Measurements from ENCODE around the gene CCL4.
"Not testable (repeated sequence)": the region's sequence is repeated elsewhere in the genome, so short reads cannot be mapped to it uniquely, and the experiment has no call there.

- TF ChIP-seq POLR2A, CTCF, EP300 (IDR thresholded peaks at IDR 0.05): not testable (repeated sequence)
Observed at GRCh38 chr17:36104246-36104645, 619 bp downstream of the CCL4 start.

Measured in tibial nerve (tissue), 4 donors.